Camera-type eye (tissue), 1 donor: ENCODE measurements around the gene COQ7. TPM values are rescaled to one million over a fixed set of nuclear protein-coding genes. Genes with fewer than 3 reads are reported as not detected.

Experiments
- total RNA-seq: library from RNA; depleted of rRNA; stranded (reverse); fragments of >200 nt; gene quantifications from one replicate; pipeline ENCODE4 v1.2.3, GENCODE V29; 2014

COQ7 gene
- total RNA-seq: 33.5 TPM

DNA sequence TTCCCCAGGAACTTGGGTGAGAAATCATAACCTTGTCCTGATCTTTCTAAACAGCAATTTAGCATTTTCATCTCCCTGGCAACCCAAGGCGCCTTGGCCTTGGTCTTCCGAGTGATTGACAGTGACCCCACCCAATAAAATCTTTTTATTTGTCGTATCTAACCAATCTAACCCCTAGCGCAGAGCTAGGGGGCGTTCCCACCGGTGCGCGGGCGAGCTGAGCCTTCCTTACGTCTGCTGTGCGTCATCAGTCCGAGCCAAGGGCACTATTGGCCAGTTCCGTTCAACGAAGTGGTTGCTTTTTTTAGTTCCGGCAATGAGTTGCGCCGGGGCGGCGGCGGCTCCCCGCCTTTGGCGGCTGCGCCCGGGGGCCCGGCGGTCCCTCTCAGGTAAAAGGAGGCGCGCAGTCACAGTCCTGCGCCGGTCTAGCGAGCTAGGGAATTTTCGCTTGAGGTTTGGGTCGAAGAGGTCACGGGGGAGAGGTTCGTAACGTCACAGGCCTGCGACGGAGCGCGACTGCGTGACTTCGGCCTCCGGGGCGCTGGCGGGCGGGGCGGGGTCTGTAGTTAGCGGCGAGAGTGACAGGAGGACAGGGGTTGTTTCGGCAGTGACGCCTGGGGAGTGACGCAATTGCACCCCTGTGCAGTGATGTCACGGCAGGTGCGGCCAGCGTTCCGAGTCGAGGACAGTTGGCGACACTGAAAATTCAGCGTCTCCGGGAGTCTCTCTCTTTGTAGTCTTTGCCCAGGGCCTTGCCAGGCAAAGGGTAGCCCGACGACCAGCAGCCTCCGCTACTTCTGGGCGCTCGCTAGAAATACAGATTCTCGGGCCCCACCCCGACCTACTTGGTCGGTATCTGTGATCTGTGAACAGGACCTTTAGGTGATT lies at the start of gene COQ7:
TSS of gene COQ7 (plus strand) at position 266 of the 888 bp plus-strand sequence. CDS start at position 317, 51 bp downstream.

DNA sequence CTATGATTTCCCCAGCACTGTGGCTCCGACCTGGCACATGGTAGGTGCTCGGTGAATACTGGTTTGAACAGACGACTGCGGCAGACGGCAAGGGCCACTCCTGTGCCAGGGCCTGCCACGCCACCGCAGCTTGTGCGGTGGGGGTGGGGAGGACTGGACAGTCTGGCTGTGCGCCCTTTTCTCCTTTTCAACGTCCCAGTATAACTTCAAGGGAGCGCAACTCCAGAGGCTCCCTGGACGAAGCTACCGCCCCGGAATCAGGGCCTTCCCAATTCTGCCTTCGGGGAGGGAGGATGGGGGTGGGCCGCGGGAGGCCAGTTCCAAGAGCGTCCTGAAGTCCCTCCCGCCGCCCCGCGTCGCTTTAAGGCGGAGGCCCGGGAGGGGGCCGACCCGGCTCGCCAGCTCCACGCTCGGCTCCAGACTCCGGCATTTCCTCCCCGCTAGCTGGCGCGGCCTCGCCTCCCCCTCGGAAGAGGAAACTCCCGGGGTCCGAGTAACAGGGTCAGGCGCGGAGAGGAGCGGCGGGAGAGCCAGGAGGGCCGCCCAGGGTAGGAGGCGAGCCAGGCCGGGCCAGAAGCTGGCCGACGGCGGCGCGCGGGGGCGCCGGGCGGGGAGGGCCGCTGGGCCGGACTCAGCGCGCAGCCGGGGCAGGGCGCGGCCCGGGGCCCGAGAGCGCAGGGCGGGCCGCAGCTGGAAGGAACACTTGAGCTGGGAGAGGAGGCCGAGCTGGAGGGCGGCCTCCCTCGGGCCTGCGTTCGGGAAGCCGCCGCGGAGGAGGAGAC lies 46.4 kb downstream of the COQ7 start, which contains the start of gene ITPRIPL2:
TSS of gene ITPRIPL2 (plus strand) at position 388 of the 782 bp plus-strand sequence. CDS start 498 bp downstream, outside the sequence.

Other genes with a start within 250 kb of the COQ7 start
- gene SMG1, start 141.2 kb upstream of the COQ7 start, total RNA-seq: 146 TPM
- gene TMC7, start 83.7 kb upstream of the COQ7 start, total RNA-seq: 3.1 TPM
- gene ITPRIPL2, start 46.4 kb downstream of the COQ7 start, total RNA-seq: 25.5 TPM
- gene SYT17, start 100.6 kb downstream of the COQ7 start, total RNA-seq: 10.2 TPM
- 29.2 TPM for gene CLEC19A, start 218.1 kb downstream of the COQ7 start, total RNA-seq